Measurements from ENCODE around the gene TACC2. TPM values are rescaled to one million over a fixed set of nuclear protein-coding genes. Genes with fewer than 3 reads are reported as not detected.
A peak's percentile ranks its signal among the peaks of the same experiment; 100 is the strongest.
"Not testable (repeated sequence)": the region's sequence is repeated elsewhere in the genome, so short reads cannot be mapped to it uniquely, and the experiment has no call there.

Gene TACC2, protein sequence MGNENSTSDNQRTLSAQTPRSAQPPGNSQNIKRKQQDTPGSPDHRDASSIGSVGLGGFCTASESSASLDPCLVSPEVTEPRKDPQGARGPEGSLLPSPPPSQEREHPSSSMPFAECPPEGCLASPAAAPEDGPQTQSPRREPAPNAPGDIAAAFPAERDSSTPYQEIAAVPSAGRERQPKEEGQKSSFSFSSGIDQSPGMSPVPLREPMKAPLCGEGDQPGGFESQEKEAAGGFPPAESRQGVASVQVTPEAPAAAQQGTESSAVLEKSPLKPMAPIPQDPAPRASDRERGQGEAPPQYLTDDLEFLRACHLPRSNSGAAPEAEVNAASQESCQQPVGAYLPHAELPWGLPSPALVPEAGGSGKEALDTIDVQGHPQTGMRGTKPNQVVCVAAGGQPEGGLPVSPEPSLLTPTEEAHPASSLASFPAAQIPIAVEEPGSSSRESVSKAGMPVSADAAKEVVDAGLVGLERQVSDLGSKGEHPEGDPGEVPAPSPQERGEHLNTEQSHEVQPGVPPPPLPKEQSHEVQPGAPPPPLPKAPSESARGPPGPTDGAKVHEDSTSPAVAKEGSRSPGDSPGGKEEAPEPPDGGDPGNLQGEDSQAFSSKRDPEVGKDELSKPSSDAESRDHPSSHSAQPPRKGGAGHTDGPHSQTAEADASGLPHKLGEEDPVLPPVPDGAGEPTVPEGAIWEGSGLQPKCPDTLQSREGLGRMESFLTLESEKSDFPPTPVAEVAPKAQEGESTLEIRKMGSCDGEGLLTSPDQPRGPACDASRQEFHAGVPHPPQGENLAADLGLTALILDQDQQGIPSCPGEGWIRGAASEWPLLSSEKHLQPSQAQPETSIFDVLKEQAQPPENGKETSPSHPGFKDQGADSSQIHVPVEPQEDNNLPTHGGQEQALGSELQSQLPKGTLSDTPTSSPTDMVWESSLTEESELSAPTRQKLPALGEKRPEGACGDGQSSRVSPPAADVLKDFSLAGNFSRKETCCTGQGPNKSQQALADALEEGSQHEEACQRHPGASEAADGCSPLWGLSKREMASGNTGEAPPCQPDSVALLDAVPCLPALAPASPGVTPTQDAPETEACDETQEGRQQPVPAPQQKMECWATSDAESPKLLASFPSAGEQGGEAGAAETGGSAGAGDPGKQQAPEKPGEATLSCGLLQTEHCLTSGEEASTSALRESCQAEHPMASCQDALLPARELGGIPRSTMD (N-terminal part only)
- total RNA-seq: 100 to 1,000 TPM; 107 to 113 TPM
- long read RNA-seq, transcript TACC2-205 (13 exons, 3,281 nt): major isoform, 25 of 56 reads
- long read RNA-seq, partial matches to known transcripts: 14 of 56 reads
- long read RNA-seq, other reads (novel, unspliced or antisense): 17 of 56 reads

- intact Hi-C loops (cut with DNase I, micrococcal nuclease): no loop called here
- ATAC-seq (no peak), DNase-seq (peak in 1 of 2 donors; percentile 41)
These were observed at the start of gene TACC2 for GRCh38 chr10:121988361-121989324. TACC2 (plus strand) TSS chr10:121989163; CDS start chr10:122021982, 32,819 bp downstream.

GRCh38 chr10:121941532-121941931 is 47.4 kb upstream of the TACC2 start:
- intact Hi-C loops (cut with DNase I, micrococcal nuclease): no loop called here
- DNase-seq (no peak), ATAC-seq (no peak)

DNA sequence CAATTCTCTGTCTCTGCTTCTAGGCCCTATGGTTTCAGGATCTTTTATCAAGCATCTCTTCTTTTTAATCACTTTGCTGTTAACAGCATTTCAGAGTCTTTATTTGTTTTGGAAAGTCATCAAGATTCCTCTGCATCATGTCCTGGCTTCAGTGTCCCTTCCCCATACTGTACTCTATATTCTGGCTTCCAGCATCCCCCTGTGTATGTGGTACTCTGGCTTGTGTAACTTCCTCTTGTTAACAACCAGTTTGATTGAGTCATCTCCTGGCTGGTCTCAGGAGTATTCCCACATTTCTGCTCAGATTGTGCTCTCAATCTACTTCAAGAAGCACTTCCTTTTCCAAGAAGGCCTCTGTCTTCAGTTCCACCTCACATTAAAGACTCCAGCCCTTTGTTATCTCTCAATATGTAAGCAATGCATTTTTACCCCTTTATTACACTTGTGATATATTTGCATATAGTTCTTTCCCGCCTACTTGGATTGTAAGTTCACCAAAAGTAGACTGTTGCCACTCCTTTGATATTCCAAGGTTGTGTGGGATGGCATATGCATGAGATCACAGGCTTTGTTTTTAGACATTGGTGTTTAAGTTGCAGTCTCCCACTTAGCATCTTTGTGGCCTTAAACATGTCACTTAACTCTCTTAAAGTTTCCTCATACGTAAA is 46.1 kb upstream of the TACC2 start:
- DNase-seq: no peak
- intact Hi-C loops (cut with DNase I, micrococcal nuclease): no loop called here
- peak; percentile 75 for ATAC-seq

DNA sequence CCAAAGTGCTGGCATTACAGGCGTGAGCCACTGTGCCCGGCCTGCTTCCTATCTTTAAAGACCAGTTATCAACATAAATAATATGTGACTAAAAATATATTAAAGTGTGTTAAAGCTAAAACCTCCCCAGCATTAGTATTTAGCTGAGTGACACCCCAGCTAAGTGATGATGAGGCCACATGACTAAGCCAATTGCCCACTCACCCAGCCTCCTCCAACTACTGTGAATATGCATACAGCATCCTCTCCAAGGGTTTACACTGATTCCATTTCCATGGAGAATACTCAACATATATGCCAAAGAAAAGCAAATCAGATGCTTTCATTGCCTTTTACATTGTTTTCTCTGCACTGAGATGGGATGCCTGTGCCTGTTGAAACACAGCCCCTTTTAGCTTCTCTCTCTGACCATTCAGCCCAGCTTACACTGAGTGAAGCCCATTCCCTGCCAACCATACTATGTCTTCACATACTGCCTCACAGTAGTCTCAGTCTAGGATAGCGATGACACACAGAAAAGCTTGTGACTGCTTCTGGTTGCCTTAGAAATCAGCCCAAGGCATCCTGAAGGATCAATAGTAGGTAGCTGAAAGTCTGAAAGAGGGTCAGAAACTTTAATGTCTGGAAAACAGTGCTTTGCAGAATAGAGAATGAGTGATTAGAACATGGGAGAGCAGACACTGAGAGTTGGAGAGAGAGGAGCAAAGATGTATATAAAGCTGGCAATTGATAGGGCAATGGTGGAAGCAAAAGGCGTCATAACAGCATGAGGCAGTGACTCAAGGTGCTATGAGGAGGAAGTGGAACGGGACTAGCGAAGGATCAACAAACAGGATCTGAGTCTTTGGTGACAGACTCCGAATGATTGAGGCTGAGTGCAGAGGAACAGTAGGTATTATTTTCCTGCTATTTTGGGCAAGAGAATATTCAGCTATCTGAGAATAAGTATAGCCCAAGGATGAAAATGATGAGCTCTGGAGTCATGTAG is 41.3 kb upstream of the TACC2 start:
- intact Hi-C loops (cut with DNase I, micrococcal nuclease): no loop called here
- DNase-seq (no peak), ATAC-seq (peak; percentile 82)

DNA sequence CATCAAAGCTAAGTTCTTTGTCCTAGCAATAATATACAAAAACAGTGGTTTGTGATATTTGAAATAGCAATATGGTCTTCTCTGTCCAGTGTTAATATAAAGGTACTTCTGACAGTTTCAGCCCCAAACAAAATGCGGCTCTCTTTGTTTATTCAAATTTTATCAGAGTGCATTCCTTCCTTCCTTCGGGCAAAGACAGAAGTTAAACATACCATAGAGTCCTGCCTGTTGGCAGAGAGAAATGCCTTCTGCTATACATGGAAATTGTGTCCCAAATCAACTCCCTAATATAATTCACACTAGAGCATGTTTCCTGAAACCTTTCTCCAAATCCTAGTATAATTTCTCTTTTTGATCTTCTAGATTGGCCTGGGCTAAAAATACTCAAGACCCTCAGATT is 39.9 kb upstream of the TACC2 start:
- intact Hi-C loops (cut with DNase I, micrococcal nuclease): no loop called here
- DNase-seq (no peak), ATAC-seq (no peak)

DNA sequence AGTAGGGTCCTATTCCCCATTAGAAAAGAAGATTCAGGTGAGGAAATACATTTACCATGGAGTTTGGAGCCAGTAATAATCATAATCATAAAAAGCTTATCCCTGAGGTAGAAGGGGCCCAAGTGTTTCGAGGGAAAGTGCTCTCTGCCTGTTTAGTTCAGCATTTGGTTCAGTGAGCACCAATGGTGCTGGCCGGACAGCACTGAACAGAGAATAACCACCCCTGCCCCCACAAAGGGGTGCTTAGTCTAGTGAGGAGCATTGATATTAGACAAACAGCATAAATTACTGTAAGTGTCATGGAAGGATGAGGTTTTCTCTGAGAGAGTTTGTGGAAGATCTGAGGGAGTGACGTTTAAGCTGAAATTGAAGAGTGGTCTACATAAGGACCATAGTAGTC is 39.5 kb upstream of the TACC2 start:
- intact Hi-C loops (cut with DNase I, micrococcal nuclease): no loop called here
- ATAC-seq (no peak), DNase-seq (no peak)

DNA sequence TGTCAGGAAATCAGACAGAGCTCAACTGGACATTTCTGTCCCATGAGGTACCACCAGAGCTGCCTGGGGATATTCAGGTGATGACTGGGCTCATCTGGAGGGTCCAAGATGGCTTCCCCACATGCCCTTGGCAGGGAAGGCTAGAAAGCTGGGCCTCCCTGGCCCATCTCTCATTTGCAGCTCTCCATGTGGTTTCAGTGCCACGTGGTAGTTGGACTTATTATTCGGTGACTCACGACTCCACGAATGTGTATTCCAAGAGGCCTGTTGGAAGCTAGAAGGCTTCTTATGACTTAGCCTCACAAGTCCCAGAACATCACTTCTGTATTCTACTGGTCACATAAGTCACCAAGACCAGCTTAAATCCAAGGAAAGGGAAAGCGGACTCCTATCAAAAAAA is 36.7 kb upstream of the TACC2 start:
- intact Hi-C loops (cut with DNase I, micrococcal nuclease): no loop called here
- DNase-seq (no peak), ATAC-seq (no peak)

GRCh38 chr10:121956111-121957061 is 32.6 kb upstream of the TACC2 start:
- no peak for ATAC-seq
- no peak for DNase-seq
- intact Hi-C loops (cut with DNase I, micrococcal nuclease): no loop called here

GRCh38 chr10:121959671-121960070 is 29.3 kb upstream of the TACC2 start:
- DNase-seq: no peak
- no peak for ATAC-seq
- intact Hi-C loops (cut with DNase I, micrococcal nuclease): no loop called here

- intact Hi-C loops (cut with DNase I, micrococcal nuclease): no loop called here
- DNase-seq (no peak), ATAC-seq (no peak)
These were observed 27.5 kb upstream of the TACC2 start for GRCh38 chr10:121961456-121961855.

DNA sequence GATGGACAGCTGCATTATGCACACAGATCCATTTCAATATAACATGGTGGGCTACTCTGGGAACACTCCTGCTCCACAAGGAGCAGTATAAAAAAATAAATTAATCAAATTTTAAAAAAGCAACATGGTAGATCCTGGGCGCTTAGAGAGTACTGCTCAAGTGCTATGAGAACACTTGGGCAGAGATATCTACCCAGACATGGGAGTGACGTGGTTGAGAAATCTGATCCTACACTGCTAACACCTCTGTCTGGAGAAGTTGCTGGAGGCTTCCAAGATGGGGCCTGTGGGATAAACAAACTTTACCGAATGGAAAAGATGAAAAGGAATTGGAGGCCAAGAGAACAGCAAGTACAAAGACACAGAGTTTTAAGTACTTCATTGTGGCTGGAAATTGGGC is 23.0 kb upstream of the TACC2 start:
- no peak for ATAC-seq
- intact Hi-C loops (cut with DNase I, micrococcal nuclease): no loop called here

DNA sequence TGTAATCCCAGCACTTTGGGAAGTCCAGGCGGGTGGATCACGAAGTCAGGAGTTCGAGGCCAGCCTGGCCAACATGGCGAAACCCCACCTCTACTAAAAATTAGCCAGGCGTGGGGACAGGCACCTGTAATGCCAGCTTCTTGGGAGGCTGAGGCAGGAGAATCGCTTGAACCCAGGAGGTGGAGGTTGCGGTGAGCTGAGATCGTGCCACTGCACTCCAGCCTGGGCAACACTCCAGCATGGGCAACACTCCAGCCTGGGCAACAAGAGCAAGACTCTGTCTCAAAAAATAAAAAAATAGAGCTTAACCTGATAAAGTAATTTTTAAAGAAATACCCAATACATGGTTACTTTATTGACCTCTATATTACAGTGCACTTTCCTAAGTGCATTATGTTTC is 19.9 kb upstream of the TACC2 start:
- DNase-seq; intact Hi-C loops (cut with DNase I, micrococcal nuclease); ATAC-seq: not testable (repeated sequence)

More for the DNA sequence above, 23.0 kb upstream of the TACC2 start:
- no peak for DNase-seq

GRCh38 chr10:121974019-121974534 is 14.9 kb upstream of the TACC2 start:
- DNase-seq (no peak), ATAC-seq (no peak)
- intact Hi-C loops (cut with DNase I, micrococcal nuclease): no loop called here

DNA sequence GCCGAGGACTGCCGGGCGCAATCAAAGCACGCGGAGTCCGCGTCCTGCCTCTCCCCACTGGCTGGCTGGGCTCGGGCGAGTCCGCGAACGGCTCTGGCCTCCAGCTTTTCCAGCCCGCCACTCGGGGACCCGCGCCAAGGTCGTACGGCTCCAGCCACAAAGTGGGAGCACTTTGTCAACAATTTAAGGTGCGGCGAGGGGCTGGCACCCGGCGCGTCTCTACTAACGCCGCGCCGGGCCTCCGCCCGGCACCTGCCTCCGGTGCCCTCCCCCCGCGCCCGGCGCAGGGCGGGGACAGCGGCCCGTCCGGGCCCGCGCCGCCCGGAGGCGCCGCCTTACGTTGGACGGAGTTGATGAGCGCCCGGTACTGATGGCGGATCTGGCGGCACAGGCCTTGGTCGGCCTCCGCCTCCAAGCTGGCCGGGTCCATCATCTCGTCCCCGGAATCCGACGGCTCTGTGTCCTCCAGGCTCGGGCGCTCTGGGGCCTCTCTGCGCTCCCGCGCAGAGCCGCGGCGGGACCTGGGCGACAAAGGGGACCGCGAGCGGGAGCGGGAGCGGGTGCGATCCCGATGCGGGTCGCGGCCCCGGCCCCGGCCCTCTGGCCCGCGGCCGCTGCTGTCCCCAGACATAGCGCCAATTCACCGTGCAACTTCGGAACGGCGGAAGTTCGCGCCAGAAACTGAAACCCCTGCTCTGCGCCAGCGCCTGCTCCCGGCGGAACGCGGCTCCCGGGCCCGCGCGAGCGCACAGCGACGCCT is 14.2 kb upstream of the TACC2 start, which contains the start of gene NSMCE4A:
Gene NSMCE4A (minus strand): TSS at position 683 of the 760 bp plus-strand sequence. CDS start 52 bp downstream, at position 631.
- DNase-seq (peak; percentile 71 to 83), ATAC-seq (peak; percentile 93)
- intact Hi-C loops (cut with DNase I, micrococcal nuclease): no loop called here
